Endothelial cell (in vitro differentiated cells): Measurements from ENCODE around the gene LMNA. TPM values are rescaled to one million over a fixed set of nuclear protein-coding genes. Genes with fewer than 3 reads are reported as not detected.

ENCODE experiments used
- DNase-seq: peaks from one replicate; pipeline ENCODE4 v3.0.0; 2021; ENCODE audit warnings: low spot score
- H3K27ac Mint-ChIP-seq: one replicate; pipeline ENCODE4 v1.8.0; 2021; ENCODE audit warnings: mixed read lengths, inconsistent platforms; ENCODE audit not compliant: unreplicated experiment
- H3K27me3 Mint-ChIP-seq: one replicate; pipeline ENCODE4 v1.8.0; 2021; ENCODE audit warnings: mild to moderate bottlenecking, moderate library complexity, mixed read lengths, inconsistent platforms; ENCODE audit not compliant: unreplicated experiment
- H3K36me3 Mint-ChIP-seq: one replicate; pipeline ENCODE4 v1.8.0; 2021; ENCODE audit warnings: mild to moderate bottlenecking, low read depth, mixed read lengths, inconsistent platforms; ENCODE audit not compliant: unreplicated experiment
- H3K4me1 Mint-ChIP-seq: one replicate; pipeline ENCODE4 v1.8.0; 2021; ENCODE audit warnings: mild to moderate bottlenecking, mixed read lengths, inconsistent platforms; ENCODE audit not compliant: unreplicated experiment
- H3K4me3 Mint-ChIP-seq: one replicate; pipeline ENCODE4 v1.8.0; 2021; ENCODE audit warnings: mild to moderate bottlenecking, mixed read lengths, inconsistent platforms; ENCODE audit not compliant: unreplicated experiment
- H3K9me3 Mint-ChIP-seq: one replicate; pipeline ENCODE4 v1.8.0; 2021; ENCODE audit warnings: mixed read lengths, inconsistent platforms; ENCODE audit not compliant: unreplicated experiment
- CTCF ChIP-seq: fragments of 200-600 bp; sonication (generic); IDR thresholded peaks from one replicate; pipeline ENCODE4 v1.5.0; 2021; ENCODE audit warnings: antibody characterized with exemption; ENCODE audit not compliant: unreplicated experiment
- total RNA-seq: library from RNA; stranded (reverse); fragmentation: NEBNext Ultra II Directional; extraction: Animal tissue kit (Norgen Biotek cat#: 25700); gene quantifications from one replicate; pipeline ENCODE4 v1.2.1, GENCODE V29; 2021; ENCODE audit not compliant: unreplicated experiment

LMNA gene
- total RNA-seq, 1 donor from 2014 or later, result 35.8 TPM

GRCh38 chr1:156108057-156108456, 6.5 kb upstream of the LMNA start:
- Mint-ChIP-seq H3K36me3 (no peaks in the 10 kb centered on the region), H3K9me3 (no peaks in the 10 kb centered on the region), H3K4me3 (no peak overlapping the region), H3K27ac (no peak overlapping the region), H3K27me3 (peaks cover 22% of the 10 kb centered on the region), H3K4me1 (peaks cover 40% of the 10 kb centered on the region)
- no peak for TF ChIP-seq CTCF
- DNase-seq, result no peak

GRCh38 chr1:156108664-156109241, 5.8 kb upstream of the LMNA start:
- no peaks in the 10 kb centered on the region for H3K9me3 Mint-ChIP-seq
- H3K4me1 Mint-ChIP-seq, result peaks cover 35% of the 10 kb centered on the region
- TF ChIP-seq CTCF, result no peak
- DNase-seq, result no peak
- H3K27ac Mint-ChIP-seq, result no peak overlapping the region
- no peaks in the 10 kb centered on the region for H3K36me3 Mint-ChIP-seq
- no peak overlapping the region for H3K4me3 Mint-ChIP-seq
- peaks cover 23% of the 10 kb centered on the region for H3K27me3 Mint-ChIP-seq

- no peak for DNase-seq
- Mint-ChIP-seq H3K4me1 (peaks cover 25% of the 10 kb centered on the region), H3K9me3 (no peaks in the 10 kb centered on the region), H3K36me3 (no peaks in the 10 kb centered on the region), H3K4me3 (no peak overlapping the region), H3K27ac (no peak overlapping the region), H3K27me3 (peaks cover 15% of the 10 kb centered on the region)
- no peak for TF ChIP-seq CTCF
Observed at GRCh38 chr1:156110252-156110651, 4.3 kb upstream of the LMNA start.

DNA sequence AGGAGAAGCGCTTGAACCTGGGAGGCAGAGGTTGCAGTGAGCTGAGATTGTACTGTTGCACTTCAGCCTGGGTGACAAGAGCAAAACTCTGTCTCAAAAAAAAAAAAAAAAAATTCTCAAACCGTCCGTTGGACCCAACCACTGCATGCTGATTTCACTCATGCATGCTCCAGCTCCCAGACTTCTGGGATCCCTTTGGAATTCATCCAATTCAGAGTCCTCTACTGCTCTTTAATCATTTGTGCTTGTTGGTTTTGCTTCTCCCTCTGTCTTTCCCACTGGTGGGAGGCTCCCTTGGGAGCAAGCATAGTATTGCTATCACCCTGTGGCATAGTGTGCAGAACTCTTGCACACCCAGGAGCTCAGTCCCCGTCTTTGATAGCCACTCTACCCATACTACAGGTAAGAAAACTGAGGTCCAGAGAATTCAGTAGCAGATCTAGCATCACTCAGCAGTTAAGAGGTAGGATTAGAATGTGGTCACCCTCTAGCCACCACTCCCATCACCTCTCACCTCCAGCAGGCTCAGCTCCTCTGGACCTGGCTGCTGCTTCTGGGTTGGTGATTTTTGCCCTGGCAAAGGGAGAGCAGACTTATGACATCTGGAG, 3.1 kb upstream of the LMNA start:
- Mint-ChIP-seq H3K4me1 (peaks cover 22% of the 10 kb centered on the region), H3K27ac (no peak overlapping the region), H3K27me3 (peaks cover 13% of the 10 kb centered on the region), H3K36me3 (no peaks in the 10 kb centered on the region), H3K4me3 (no peak overlapping the region), H3K9me3 (no peaks in the 10 kb centered on the region)
- no peak for DNase-seq
- no peak for TF ChIP-seq CTCF

- TF ChIP-seq CTCF, result no peak
- no peak overlapping the region for H3K27ac Mint-ChIP-seq
- H3K27me3 Mint-ChIP-seq, result peaks cover 14% of the 10 kb centered on the region
- H3K4me1 Mint-ChIP-seq, result peaks cover 17% of the 10 kb centered on the region
- H3K36me3 Mint-ChIP-seq, result no peaks in the 10 kb centered on the region
- DNase-seq, result no peak
- H3K4me3 Mint-ChIP-seq, result no peak overlapping the region
- H3K9me3 Mint-ChIP-seq, result no peaks in the 10 kb centered on the region
Observed at GRCh38 chr1:156112276-156113137, 2.0 kb upstream of the LMNA start.
